Activated naive CD4-positive, alpha-beta T cell treated with anti-CD3 and anti-CD28 coated beads, Interleukin-2, amount 10 ng/mL, durations not matched to agents 7 days and 5 days (primary cell): ENCODE results near the gene CRYBG1.
A peak's percentile ranks its signal among the peaks of the same experiment; 100 is the strongest.

ENCODE experiments used
- CTCF ChIA-PET: fragments of 350-600 bp; sonication (Branson Sonifier 250); formaldehyde crosslinking; loops from one replicate; lab custom pipeline; 2021; ENCODE audit warnings: antibody characterized with exemption; lab: Charles Lee
- DNase-seq: peaks from one replicate; pipeline ENCODE4 v3.0.0-alpha.2; 2020
- H3K27ac Mint-ChIP-seq: one replicate; pipeline ENCODE4 v1.8.0; 2021; ENCODE audit warnings: mild to moderate bottlenecking, moderate library complexity, mixed read lengths
- H3K27me3 Mint-ChIP-seq: one replicate; pipeline ENCODE4 v1.8.0; 2021; ENCODE audit warnings: mild to moderate bottlenecking, mixed read lengths
- H3K36me3 Mint-ChIP-seq: one replicate; pipeline ENCODE4 v1.8.0; 2021; ENCODE audit warnings: mixed read lengths
- H3K4me1 Mint-ChIP-seq: one replicate; pipeline ENCODE4 v1.8.0; 2021; ENCODE audit warnings: mixed read lengths
- H3K4me3 Mint-ChIP-seq: one replicate; pipeline ENCODE4 v1.8.0; 2021; ENCODE audit warnings: mild to moderate bottlenecking, moderate library complexity, mixed read lengths
- H3K9me3 Mint-ChIP-seq: one replicate; pipeline ENCODE4 v1.8.0; 2021; ENCODE audit warnings: mixed read lengths

CRYBG1 gene

GRCh38 chr6:106421496-106421895 is 61.0 kb downstream of the CRYBG1 start:
- Mint-ChIP-seq H3K9me3 (no peaks in the 10 kb centered on the region), H3K4me3 (no peak overlapping the region), H3K27me3 (peaks cover 8% of the 10 kb centered on the region), H3K27ac (no peak overlapping the region), H3K36me3 (no peaks in the 10 kb centered on the region), H3K4me1 (no peaks in the 10 kb centered on the region)
- DNase-seq: no peak
- CTCF ChIA-PET: interaction anchor here (1.1 kb wide), 1 partner anchor 89 kb away, joined by 3 read pairs; no protein-coding TSS in a partner anchor

GRCh38 chr6:106422534-106422933 is 62.0 kb downstream of the CRYBG1 start:
- H3K36me3 Mint-ChIP-seq: no peaks in the 10 kb centered on the region
- peaks cover 5% of the 10 kb centered on the region for H3K27me3 Mint-ChIP-seq
- H3K4me3 Mint-ChIP-seq: no peak overlapping the region
- H3K9me3 Mint-ChIP-seq: no peaks in the 10 kb centered on the region
- H3K27ac Mint-ChIP-seq: no peak overlapping the region
- CTCF ChIA-PET: interaction anchor here (1.0 to 1.1 kb wide), 3 partner anchors 16 to 88 kb away, joined by 3 to 4 read pairs (median 3); no protein-coding TSS in a partner anchor
- H3K4me1 Mint-ChIP-seq: no peaks in the 10 kb centered on the region
- DNase-seq: no peak

GRCh38 chr6:106425382-106425781 is 64.9 kb downstream of the CRYBG1 start:
- H3K27ac Mint-ChIP-seq: no peak overlapping the region
- H3K27me3 Mint-ChIP-seq: peaks cover 7% of the 10 kb centered on the region
- no peak overlapping the region for H3K4me3 Mint-ChIP-seq
- CTCF ChIA-PET: no interaction called here
- H3K9me3 Mint-ChIP-seq: no peaks in the 10 kb centered on the region
- no peaks in the 10 kb centered on the region for H3K4me1 Mint-ChIP-seq
- no peak for DNase-seq
- no peaks in the 10 kb centered on the region for H3K36me3 Mint-ChIP-seq

GRCh38 chr6:106426250-106426970 is 65.9 kb downstream of the CRYBG1 start:
- CTCF ChIA-PET: no interaction called here
- DNase-seq: no peak
- no peaks in the 10 kb centered on the region for H3K36me3 Mint-ChIP-seq
- peaks cover 13% of the 10 kb centered on the region for H3K27me3 Mint-ChIP-seq
- H3K27ac Mint-ChIP-seq: no peak overlapping the region
- H3K4me1 Mint-ChIP-seq: no peaks in the 10 kb centered on the region
- no peaks in the 10 kb centered on the region for H3K9me3 Mint-ChIP-seq
- H3K4me3 Mint-ChIP-seq: no peak overlapping the region

- H3K27ac Mint-ChIP-seq: no peak overlapping the region
- CTCF ChIA-PET: no interaction called here
Measured at GRCh38 chr6:106430466-106430865, 69.9 kb downstream of the CRYBG1 start.

GRCh38 chr6:106431405-106431804 is 70.9 kb downstream of the CRYBG1 start:
- Mint-ChIP-seq H3K27ac (no peak overlapping the region), H3K36me3 (no peaks in the 10 kb centered on the region), H3K9me3 (no peaks in the 10 kb centered on the region), H3K4me3 (no peak overlapping the region), H3K4me1 (no peaks in the 10 kb centered on the region), H3K27me3 (peaks cover 13% of the 10 kb centered on the region)
- no peak for DNase-seq
- CTCF ChIA-PET: no interaction called here

More at GRCh38 chr6:106430466-106430865, 69.9 kb downstream of the CRYBG1 start:
- H3K4me3 Mint-ChIP-seq: no peak overlapping the region
- no peak for DNase-seq
- no peaks in the 10 kb centered on the region for H3K36me3 Mint-ChIP-seq
- H3K9me3 Mint-ChIP-seq: no peaks in the 10 kb centered on the region
- peaks cover 13% of the 10 kb centered on the region for H3K27me3 Mint-ChIP-seq
- no peaks in the 10 kb centered on the region for H3K4me1 Mint-ChIP-seq

GRCh38 chr6:106431972-106432371 is 71.5 kb downstream of the CRYBG1 start:
- H3K36me3 Mint-ChIP-seq: no peaks in the 10 kb centered on the region
- H3K27me3 Mint-ChIP-seq: peaks cover 13% of the 10 kb centered on the region
- no peaks in the 10 kb centered on the region for H3K4me1 Mint-ChIP-seq
- CTCF ChIA-PET: no interaction called here
- no peak overlapping the region for H3K4me3 Mint-ChIP-seq
- DNase-seq: no peak
- no peak overlapping the region for H3K27ac Mint-ChIP-seq
- H3K9me3 Mint-ChIP-seq: no peaks in the 10 kb centered on the region

GRCh38 chr6:106434530-106434929 is 74.0 kb downstream of the CRYBG1 start:
- Mint-ChIP-seq H3K36me3 (no peaks in the 10 kb centered on the region), H3K4me1 (no peaks in the 10 kb centered on the region), H3K4me3 (no peak overlapping the region), H3K9me3 (no peaks in the 10 kb centered on the region), H3K27ac (no peak overlapping the region), H3K27me3 (peaks cover 21% of the 10 kb centered on the region)
- DNase-seq: no peak
- CTCF ChIA-PET: no interaction called here

- no peaks in the 10 kb centered on the region for H3K36me3 Mint-ChIP-seq
- H3K4me1 Mint-ChIP-seq: no peaks in the 10 kb centered on the region
- peaks cover 34% of the 10 kb centered on the region for H3K27me3 Mint-ChIP-seq
- DNase-seq: no peak
- no peaks in the 10 kb centered on the region for H3K9me3 Mint-ChIP-seq
- CTCF ChIA-PET: interaction anchor here (1.2 to 7.2 kb wide), 2 partner anchors 102 to 127 kb away, joined by 5 to 66 read pairs; no protein-coding TSS in a partner anchor
- H3K27ac Mint-ChIP-seq: no peak overlapping the region
- H3K4me3 Mint-ChIP-seq: no peak overlapping the region
Measured at GRCh38 chr6:106439459-106439858, 78.9 kb downstream of the CRYBG1 start.

GRCh38 chr6:106440546-106440945 is 80.0 kb downstream of the CRYBG1 start:
- H3K9me3 Mint-ChIP-seq: no peaks in the 10 kb centered on the region
- H3K27me3 Mint-ChIP-seq: peaks cover 39% of the 10 kb centered on the region
- H3K4me3 Mint-ChIP-seq: no peak overlapping the region
- no peaks in the 10 kb centered on the region for H3K36me3 Mint-ChIP-seq
- H3K4me1 Mint-ChIP-seq: peaks cover 2% of the 10 kb centered on the region
- CTCF ChIA-PET: interaction anchor here (0.9 to 7.2 kb wide), 4 partner anchors 11 to 130 kb away, joined by 3 to 66 read pairs (median 4); no protein-coding TSS in a partner anchor
- no peak for DNase-seq
- H3K27ac Mint-ChIP-seq: no peak overlapping the region

- H3K4me1 Mint-ChIP-seq: peaks cover 5% of the 10 kb centered on the region
- no peak overlapping the region for H3K27ac Mint-ChIP-seq
Measured at GRCh38 chr6:106442395-106442794, 81.9 kb downstream of the CRYBG1 start.

GRCh38 chr6:106444777-106445507 is 84.4 kb downstream of the CRYBG1 start:
- Mint-ChIP-seq H3K4me3 (no peak overlapping the region), H3K27ac (no peak overlapping the region), H3K36me3 (no peaks in the 10 kb centered on the region), H3K27me3 (peaks cover 23% of the 10 kb centered on the region), H3K9me3 (no peaks in the 10 kb centered on the region), H3K4me1 (peaks cover 17% of the 10 kb centered on the region)
- CTCF ChIA-PET: interaction anchor here (0.5 to 10.3 kb wide), 21 partner anchors 9 to 1013 kb away, joined by 3 to 157 read pairs (median 4); no protein-coding TSS in a partner anchor
- DNase-seq: peak; percentile 26

More at GRCh38 chr6:106442395-106442794, 81.9 kb downstream of the CRYBG1 start:
- Mint-ChIP-seq H3K36me3 (no peaks in the 10 kb centered on the region), H3K9me3 (no peaks in the 10 kb centered on the region), H3K27me3 (peaks cover 37% of the 10 kb centered on the region), H3K4me3 (no peak overlapping the region)
- DNase-seq: no peak
- CTCF ChIA-PET: interaction anchor here (0.9 to 7.2 kb wide), 9 partner anchors 18 to 555 kb away, joined by 3 to 66 read pairs (median 4); no protein-coding TSS in a partner anchor

GRCh38 chr6:106445508-106445878 is 85.0 kb downstream of the CRYBG1 start:
- Mint-ChIP-seq H3K27ac (no peak overlapping the region), H3K4me3 (no peak overlapping the region), H3K36me3 (no peaks in the 10 kb centered on the region), H3K4me1 (peaks cover 17% of the 10 kb centered on the region), H3K27me3 (peaks cover 18% of the 10 kb centered on the region), H3K9me3 (no peaks in the 10 kb centered on the region)
- CTCF ChIA-PET: interaction anchor here (0.5 to 10.3 kb wide), 21 partner anchors 8 to 1014 kb away, joined by 3 to 157 read pairs (median 4); no protein-coding TSS in a partner anchor
- DNase-seq: no peak

GRCh38 chr6:106446287-106446885 is 85.9 kb downstream of the CRYBG1 start:
- H3K9me3 Mint-ChIP-seq: no peaks in the 10 kb centered on the region
- peaks cover 17% of the 10 kb centered on the region for H3K4me1 Mint-ChIP-seq
- H3K36me3 Mint-ChIP-seq: no peaks in the 10 kb centered on the region
- peaks cover 11% of the 10 kb centered on the region for H3K27me3 Mint-ChIP-seq
- no peak overlapping the region for H3K4me3 Mint-ChIP-seq
- CTCF ChIA-PET: interaction anchor here (1.1 to 10.3 kb wide), 5 partner anchors 28 to 551 kb away, joined by 3 to 157 read pairs (median 24); no protein-coding TSS in a partner anchor
- DNase-seq: no peak
- no peak overlapping the region for H3K27ac Mint-ChIP-seq
